NCI-H2081 treated with DMSO at 0.1 percent for 48 hours (cell line): ENCODE measurements around the gene TXNDC16.

Experiments used
- DNase-seq: peaks from one replicate; lab custom pipeline; 2025; lab: John Stamatoyannopoulos, UW

TXNDC16 gene

DNA sequence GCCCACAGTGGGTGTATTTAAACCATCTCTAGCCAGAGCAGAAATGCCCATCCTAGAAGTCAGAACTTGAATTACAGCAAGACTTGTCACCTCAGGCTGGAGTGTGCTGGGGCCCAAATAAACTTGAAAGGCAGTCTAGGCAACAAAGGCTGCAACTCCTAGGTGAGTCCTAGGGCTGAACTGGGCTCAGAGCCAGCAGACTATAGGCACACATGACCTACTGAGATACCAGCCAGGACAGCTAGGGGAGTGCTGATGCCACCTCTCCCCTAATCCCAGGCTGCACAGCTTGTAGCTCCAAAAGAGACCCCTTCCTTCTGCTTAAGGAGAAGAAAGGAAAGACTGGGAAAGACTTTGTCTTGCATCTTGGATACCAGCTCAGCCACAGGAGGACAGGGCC lies 106.0 kb downstream of the TXNDC16 start:
- DNase-seq, result no peak

DNA sequence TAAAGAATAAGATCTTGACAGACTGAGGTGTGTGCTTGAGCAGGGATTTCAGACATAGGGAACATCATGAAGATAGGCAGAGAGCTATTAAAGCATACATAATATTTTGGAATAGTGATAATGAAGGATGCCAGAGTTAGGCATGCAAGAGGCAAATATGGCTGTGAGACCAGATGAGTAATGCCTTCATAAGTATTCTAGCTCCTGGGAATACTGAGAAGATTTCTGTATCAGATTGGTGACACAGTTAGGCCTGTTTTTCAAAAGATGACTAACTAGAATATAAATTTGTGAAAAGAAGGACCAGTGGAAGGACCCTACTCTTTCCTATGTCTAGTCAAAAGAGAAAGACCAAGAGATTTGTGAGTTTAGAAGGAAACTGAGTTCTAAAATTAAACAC lies 108.8 kb downstream of the TXNDC16 start:
- no peak for DNase-seq

DNA sequence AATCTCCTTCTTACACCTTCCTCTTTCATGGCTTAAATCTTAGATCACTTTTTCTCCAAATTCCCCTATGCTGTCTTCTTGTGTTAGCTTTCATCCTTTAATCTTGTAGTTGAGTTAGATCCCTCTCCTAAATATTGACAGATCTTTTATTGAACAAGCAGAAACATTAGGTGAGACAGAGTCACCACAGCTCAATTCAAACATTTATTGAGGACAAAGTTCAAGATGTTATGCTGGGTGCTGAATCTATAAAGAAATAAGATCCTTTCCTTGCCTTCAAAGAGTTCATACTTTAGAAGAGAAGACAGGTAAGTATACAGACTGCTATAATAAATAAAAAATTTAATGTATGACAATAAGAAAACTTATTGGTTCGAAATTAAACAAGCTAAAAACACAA lies 109.7 kb downstream of the TXNDC16 start:
- DNase-seq, result no peak

DNA sequence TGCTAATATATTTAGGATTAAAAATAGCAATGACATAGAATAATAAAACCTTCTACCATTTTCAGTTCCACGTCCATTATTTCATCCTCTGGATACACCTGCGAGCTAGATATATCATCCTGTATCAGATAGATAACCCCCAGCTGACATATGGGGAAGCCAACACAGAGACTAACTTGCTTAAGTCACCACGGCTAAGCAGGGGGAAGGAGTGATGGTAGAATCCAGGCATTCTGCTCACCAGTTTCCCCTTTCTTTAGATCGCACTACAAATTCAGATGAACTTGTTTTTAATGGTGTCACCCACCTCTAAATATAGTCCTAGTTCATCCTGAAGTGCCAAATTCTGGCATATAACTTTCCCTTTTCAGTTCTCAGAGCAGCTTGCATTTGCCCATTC lies 110.1 kb downstream of the TXNDC16 start:
- DNase-seq, result no peak

DNA sequence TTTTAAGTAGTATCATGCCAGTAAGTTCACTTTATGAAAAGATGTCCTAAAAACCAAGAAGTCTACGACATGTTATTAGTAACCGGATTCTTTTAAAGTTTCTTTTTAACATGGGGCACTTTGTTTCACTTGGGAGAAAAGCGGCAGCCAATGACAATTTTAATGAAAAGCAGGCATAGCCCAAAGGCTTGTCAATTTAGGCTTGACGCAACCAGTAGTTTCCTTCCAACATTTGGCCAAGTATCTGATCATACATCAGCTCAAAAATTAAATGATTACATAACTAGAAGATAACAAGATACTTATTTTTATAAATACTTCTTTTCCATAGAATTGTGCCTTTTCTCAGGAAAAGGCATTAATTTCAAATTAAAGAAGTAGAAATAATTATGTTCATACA lies 112.8 kb downstream of the TXNDC16 start:
- DNase-seq, result no peak

DNA sequence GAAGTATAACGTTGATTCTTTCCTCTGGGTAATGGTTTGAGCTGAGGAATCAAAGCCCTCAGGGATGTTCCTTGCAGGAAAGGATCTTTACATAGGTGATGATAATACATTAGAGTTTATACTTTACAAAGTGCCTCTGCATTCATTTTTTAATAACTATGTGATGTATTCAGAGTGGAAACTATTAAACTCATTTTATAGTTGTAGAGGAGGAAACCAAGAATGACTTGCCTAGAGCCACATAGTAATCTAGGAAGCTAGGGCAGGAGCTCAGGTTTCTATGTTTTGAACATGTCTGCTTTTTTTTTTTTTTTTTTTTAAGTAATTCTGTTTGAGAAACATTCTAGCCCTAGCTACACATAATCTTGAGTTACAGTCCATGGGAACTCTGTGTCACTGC lies 117.3 kb downstream of the TXNDC16 start:
- DNase-seq, result no peak

DNA sequence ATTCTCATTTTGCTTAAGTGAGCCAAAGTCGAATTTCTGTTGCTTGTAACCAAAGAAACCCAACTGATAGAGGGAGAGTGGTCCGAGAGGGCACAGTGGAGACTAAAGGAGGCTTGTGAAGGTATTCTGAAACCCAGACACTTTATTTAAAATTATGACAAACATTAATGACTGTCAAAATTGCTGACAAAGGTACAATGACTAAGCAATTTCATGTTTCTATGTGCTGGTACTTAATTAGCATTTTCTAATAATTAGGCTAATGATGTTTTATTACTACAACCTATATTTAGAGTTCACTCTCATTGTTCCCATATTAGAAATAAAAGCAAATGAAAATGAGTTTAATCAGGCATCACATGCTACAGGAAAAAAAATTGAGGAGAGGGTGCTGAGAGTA lies 121.8 kb downstream of the TXNDC16 start:
- DNase-seq, result no peak

DNA sequence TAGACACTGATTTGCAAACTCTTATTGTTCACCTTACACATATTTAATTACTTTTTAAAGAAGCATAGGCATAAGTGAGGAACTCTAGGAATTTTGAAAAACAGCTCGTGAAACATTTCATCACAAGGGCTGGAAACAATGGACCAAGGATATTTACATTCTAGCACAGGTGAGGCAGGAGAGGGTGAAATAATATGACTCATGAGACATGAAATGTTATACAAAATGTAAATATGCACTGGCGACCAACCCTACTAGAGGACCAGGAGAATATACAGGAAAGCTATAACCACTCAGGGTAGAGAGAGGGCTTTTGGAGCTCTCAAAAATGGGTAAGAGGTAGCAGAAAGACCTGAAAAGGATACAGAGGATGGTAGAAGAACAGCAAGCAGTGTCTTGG lies 122.9 kb downstream of the TXNDC16 start:
- no peak for DNase-seq

DNA sequence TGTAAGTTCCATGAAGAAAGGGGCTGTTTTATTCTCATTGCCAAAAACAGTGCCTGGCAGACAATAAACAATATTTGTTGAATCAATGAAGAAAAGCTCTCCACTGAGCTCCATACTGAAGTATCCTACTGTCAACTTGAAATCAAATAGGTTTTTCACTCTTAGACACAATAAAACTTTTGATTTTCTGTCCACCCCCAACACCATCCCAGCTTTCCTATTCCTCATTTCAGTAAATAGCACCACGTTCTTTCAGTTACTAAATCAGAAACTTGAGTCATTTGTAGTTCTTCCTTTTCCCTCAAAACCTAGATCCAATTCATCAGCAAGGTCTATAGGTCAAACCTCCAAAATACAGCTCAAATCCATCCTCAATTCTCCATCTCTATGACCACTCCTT lies 124.8 kb downstream of the TXNDC16 start:
- no peak for DNase-seq

DNA sequence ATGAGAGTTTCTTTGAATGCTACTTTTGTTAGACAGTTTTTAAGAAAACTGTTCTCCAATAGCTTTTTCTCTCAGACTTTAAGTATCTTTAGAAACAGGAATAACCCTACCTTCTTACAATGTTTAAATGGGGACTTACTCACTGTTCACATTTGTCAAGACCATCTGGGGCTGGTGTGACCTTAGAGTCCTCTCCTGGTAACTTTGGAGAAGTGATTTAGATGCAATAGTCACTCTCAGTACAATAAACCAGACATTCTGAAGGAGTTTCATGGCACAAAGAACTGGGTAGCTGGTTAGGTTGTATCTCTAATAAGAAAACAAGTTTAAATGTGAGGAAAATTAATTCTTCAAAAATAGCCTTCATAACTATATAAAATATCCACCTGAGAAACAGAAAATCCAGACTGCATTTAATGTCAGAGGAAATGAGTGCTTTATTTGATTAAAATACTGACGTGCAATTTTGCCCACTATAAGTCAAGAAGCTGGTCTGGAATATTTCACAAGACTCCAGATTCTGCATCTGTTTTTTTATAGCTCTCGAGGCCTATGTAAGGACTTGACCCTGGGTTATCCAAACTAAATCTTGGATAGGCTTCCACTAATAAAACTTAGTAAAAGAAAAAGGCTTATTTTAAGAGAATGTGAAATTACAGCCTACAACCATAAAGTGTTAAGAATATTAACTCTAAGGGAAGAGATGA lies 129.5 kb downstream of the TXNDC16 start:
- no peak for DNase-seq

DNA sequence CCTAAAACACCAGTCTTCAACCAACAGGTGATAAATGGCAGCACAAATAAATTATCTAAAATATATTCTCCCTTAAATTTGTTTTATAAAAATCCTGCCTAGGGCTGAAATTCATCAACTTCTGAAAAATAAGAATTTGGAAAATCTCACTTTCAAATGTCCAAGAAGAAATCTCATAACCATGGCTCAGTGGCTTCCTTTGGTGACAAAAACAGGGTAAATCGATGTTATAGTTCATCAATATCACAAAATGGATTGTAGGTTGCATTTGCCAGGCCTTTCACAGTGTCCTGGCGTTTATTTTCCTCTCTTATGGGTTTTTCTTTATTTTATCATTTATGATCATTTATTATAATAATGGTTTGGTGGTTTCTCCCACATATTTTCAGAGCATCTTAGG lies 135.2 kb downstream of the TXNDC16 start:
- DNase-seq, result no peak

DNA sequence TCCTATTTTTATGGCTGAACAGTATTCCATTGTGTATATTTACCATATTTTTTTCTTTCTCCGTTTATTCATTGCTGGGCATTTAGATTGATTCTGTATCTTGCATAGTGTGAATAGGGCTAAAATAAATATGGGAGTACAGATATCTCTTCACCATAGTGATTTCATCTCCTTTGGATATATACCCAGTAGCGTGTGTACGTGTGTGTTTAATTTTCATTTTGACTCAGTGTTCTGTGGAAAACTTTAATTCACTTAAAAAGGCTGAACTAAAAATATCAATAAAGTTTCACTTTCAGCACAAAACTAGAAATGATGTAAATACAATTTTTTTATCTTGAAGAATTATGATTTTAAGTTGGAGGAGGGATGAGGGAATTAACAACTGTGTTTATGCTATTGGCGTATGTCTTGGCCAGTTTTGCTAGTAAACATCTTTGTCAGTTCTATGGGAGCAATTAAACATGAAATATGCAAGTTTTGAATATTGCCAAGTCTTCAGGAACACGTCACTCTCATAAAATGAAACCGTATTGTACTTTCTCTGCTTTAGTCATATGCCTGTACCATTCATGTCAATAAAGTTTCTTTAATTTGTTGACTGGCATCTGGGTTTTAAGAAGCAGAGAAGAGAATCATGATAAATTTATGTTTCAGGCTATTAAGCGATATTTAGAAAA lies 138.4 kb downstream of the TXNDC16 start:
- DNase-seq, result no peak

DNA sequence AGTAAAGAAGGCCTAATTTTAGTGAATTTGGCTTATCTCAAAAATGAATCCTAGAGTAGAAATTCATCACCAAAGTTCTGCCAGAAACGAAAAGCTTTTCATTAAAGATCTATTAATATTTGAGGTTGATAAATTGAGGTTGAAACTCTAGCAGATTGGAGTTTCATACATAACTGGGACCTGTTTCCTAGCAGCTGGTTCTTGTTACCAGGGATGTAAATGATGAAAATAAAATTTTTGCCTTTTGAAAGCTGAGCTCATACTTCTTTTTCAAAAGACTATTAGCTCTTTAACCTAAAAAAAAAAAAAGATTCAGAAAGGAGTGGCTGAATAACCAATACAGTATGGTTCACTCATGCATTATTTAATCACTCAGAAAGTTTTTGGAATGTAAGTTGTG lies 139.9 kb downstream of the TXNDC16 start:
- no peak for DNase-seq

DNA sequence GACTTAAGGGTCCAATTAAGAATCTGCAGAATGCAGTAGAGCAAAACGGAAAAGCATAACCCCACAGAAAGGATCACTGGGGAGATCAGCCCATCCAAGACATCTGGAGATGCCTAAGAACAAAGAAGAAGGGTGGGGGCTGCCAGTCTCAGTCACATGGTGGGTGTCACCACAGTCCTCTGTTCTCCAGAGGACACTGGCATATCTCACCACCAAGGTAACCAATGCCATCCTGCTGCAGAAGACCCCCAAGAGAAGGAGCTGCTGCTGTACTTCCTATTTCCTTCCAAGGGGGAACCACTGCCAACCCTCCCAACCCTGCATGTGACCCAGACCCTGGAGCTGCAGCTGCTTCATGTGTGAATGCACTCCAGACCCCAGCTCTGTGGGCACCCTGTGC lies 147.0 kb downstream of the TXNDC16 start:
- no peak for DNase-seq

DNA sequence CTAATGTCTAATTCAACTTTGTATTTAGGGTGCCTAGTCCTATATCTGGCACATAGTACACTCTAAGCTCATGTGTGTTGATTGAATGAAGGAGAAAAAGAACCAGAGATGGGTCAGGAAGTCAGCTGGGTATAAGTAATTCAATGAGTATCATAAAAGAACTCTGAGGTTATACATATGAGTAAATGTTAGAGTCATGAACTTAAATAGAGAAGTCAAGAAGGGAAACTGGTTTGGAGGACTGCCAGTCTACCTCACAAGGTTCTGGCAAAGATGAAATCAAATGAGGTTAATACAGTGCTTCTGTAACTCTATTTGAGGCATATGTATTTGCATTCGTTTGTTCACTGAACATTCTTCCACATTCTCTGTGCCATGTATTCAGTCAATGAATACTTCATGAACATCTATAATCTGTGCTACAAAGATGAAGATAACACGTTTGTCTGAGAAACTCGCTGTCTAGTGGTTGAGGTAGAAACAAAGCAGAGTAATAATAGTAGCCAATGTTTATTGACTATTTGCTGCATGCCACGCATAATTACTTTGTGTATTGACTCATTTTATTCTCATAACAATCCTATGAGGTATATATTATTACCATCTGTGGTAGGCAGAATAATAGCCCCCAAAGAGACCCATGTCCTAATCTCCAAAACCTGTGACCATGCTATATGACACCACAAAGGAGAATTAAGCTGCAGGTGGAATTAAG lies 149.3 kb downstream of the TXNDC16 start:
- no peak for DNase-seq

DNA sequence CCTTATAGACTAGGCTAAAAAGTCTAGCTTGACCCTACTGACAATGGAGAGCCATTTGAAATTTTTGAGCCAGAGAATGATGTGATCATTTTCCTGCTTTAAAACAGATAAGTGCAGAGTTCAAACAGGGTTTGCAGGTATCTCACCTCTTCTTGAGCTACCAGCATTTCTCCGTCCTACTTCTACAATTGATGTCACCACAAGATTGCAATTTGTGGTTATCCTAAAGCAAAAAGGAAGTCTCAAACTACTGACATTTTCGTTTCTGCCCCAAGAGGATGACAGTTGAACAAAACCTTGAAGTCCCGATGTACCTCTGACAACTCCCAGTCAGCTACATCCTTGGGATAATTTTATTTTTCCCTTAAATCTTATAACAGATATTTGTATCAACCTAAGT lies 151.5 kb downstream of the TXNDC16 start:
- DNase-seq, result no peak

DNA sequence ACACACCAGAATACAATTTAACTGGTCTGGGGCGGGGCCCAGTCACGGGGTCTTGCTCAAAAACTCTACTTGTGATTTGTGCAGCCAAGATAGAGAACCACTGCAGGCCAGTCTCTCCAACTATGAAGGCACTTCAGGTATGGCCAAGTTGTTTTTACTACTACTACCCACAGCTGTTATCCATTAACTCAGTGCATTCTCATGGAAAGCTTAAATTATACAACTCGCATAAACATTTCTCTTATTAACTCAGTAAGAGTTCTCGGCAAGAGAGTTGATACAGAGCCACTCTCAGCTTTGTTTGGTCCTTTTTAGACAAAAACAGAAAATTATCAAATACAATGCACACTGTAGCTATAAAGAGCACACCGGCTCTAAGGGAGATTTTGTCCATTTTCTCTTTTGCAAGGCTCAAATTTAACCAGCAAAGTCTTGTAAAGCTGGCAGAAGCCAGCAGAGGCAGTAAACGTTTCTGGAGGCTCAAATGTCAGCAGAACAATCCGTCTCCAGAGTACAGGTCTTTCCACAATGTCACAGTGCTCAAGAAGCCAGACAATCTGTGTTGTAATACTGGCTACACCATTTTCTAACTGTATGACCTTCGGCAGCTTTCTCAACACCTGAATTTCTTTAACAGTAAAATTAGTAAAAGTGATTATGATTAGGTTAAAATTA lies 152.2 kb downstream of the TXNDC16 start:
- no peak for DNase-seq

DNA sequence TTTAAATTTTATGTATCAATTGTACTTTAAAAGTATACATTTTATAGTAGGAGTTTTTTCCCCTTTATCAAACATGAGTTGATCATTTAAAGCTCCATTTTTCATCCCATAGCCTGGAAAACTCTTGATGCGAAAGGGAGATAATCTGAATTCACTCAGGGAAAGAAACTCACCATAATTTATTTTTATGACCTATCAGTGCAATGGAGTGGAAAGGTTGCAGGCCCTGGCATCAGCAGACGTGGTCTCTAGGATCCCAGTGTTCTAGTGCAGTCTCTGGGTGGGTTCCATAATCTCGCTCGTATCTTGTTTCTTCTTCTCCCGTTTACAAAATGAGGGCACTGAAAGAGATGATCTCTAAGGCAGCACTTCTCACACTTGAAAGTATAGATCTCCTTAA lies 153.2 kb downstream of the TXNDC16 start:
- no peak for DNase-seq

DNA sequence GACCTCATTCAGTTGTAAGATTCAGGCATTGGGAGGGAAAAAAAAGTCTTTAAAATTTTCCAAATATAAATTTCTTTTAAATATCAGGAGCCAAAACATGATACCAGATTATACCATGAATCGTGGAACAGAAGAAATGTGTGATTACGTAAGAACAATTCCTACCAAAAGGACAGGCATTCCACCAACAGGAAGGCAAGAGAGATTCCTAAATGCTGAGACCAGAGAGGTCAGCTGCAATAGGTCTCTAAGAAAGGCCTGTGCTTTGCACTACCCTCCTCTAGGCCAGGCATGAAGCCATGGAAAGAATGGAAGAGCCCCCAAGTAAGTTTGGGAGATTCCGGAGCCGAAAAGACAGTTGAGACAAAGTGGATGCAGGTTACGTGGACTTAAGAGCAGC lies 154.5 kb downstream of the TXNDC16 start:
- DNase-seq, result no peak

DNA sequence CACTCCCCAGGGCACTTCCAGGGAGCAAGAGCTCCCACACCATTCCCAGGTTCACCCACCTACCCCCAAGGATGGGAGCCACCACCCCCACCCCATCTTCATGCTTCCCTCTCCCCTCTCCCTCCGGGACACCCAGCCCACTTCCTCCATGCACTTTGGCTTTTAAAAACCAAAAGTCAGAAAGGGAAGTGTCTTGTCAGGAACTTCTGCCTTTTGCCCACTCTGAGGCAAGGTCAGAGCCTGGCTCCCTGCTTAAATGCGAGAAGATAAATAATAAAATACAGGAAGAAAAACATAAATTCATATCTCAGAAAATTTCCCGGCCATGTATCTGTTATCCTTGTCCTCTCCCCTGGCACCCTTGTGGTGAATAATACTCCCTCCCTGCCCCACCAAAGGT lies 156.6 kb downstream of the TXNDC16 start:
- no peak for DNase-seq

DNA sequence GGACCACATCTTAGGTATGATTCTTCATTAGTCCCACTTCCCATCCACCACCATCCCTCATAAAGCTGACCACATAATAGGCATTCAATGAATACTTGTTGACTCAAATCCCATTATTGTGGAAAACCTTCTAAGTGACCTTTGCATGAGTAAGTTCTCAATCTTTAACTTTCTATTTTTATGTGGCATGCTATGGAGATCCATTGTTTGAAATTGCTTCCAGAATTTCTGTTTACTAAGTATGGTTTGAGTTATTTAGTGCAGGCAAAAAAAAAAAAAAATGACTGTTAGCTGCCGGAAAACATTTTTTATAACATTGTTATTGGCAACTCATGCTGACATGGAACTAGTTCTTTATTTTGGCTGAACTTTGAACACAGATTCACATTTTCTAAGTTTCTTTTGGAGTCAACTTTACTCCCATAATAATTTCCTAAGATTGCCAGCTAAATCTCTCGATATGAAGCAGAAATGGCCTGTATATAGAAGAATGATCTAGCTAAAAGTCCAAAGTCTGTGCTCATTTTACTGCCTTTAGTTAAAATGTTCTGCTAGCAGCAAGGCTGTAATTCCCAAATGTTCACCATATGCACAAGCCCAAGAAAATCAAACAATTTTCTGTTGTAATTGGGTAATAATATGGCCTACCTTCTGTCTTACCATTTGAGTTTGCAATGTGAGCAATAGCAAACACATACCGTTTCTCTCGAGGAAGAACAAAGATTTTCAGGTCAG lies 160.3 kb downstream of the TXNDC16 start:
- DNase-seq, result no peak
